ENCODE data around the gene CATSPERD. TPM values are rescaled to one million over a fixed set of nuclear protein-coding genes. Genes with fewer than 3 reads are reported as not detected.

CATSPERD gene
- total and polyA plus RNA-seq, 2 donors = not detected

- Histone ChIP-seq H3K36me3 (ENCODE audit: insufficient read depth) (peaks cover 7% of the 10 kb centered on the region), H3K4me1 (ENCODE audit: insufficient read depth) (no peaks in the 10 kb centered on the region), H3K27ac (ENCODE audit: low read depth) (no peak overlapping the region), H3K4me3 (ENCODE audit: low read depth, low read length) (no peak overlapping the region)
- 93% methylated on average over 44 of the region's 44 CpGs for WGBS
- DNase-seq (ENCODE audit: extremely low spot score) = no peak
These were observed 66.4 kb downstream of the CATSPERD start for GRCh38 chr19:5786593-5787408.

- H3K4me3 ChIP-seq (ENCODE audit: low read depth, low read length) = no peak overlapping the region
- peaks cover 7% of the 10 kb centered on the region for H3K36me3 ChIP-seq (ENCODE audit: insufficient read depth)
- H3K27ac ChIP-seq (ENCODE audit: low read depth) = no peak overlapping the region
- H3K4me1 ChIP-seq (ENCODE audit: insufficient read depth) = no peaks in the 10 kb centered on the region
- DNase-seq (ENCODE audit: extremely low spot score) = no peak
- 95% methylated on average over 39 of the region's 39 CpGs for WGBS
These were observed 67.2 kb downstream of the CATSPERD start for GRCh38 chr19:5787409-5788182.

GRCh38 chr19:5788422-5788821, 68.0 kb downstream of the CATSPERD start:
- H3K36me3 ChIP-seq (ENCODE audit: insufficient read depth) = peaks cover 7% of the 10 kb centered on the region
- no peaks in the 10 kb centered on the region for H3K4me1 ChIP-seq (ENCODE audit: insufficient read depth)
- no peak for DNase-seq (ENCODE audit: extremely low spot score)
- no peak overlapping the region for H3K27ac ChIP-seq (ENCODE audit: low read depth)
- no peak overlapping the region for H3K4me3 ChIP-seq (ENCODE audit: low read depth, low read length)
- 91% methylated on average over 5 of the region's 5 CpGs for WGBS

GRCh38 chr19:5789351-5789761, 68.9 kb downstream of the CATSPERD start:
- WGBS = 95% methylated on average over 39 of the region's 39 CpGs
- Histone ChIP-seq H3K27ac (ENCODE audit: low read depth) (no peak overlapping the region), H3K4me3 (ENCODE audit: low read depth, low read length) (no peak overlapping the region), H3K36me3 (ENCODE audit: insufficient read depth) (peaks cover 7% of the 10 kb centered on the region), H3K4me1 (ENCODE audit: insufficient read depth) (no peaks in the 10 kb centered on the region)
- DNase-seq (ENCODE audit: extremely low spot score) = no peak

GRCh38 chr19:5789886-5790558, 69.6 kb downstream of the CATSPERD start:
- peak overlapping the region; percentile 53 for H3K4me3 ChIP-seq (ENCODE audit: low read depth, low read length)
- H3K27ac ChIP-seq (ENCODE audit: low read depth) = no peak overlapping the region
- peaks cover 7% of the 10 kb centered on the region for H3K36me3 ChIP-seq (ENCODE audit: insufficient read depth)
- DNase-seq (ENCODE audit: extremely low spot score) = no peak
- H3K4me1 ChIP-seq (ENCODE audit: insufficient read depth) = no peaks in the 10 kb centered on the region
- WGBS = 75% methylated on average over 26 of the region's 26 CpGs

- WGBS = 10% methylated on average over 72 of the region's 72 CpGs
- H3K4me3 ChIP-seq (ENCODE audit: low read depth, low read length) = peak within 1 kb of the TSS; percentile 53
- peak within 1 kb of the TSS; percentile 96 for H3K27ac ChIP-seq (ENCODE audit: low read depth)
- H3K4me1 ChIP-seq (ENCODE audit: insufficient read depth) = no peaks in the 10 kb centered on the region
- DNase-seq (ENCODE audit: extremely low spot score) = peak; percentile 93
- peaks cover 7% of the 10 kb centered on the region for H3K36me3 ChIP-seq (ENCODE audit: insufficient read depth)
These were observed 70.4 kb downstream of the CATSPERD start, which contains the start of gene DUS3L for GRCh38 chr19:5790559-5791520. TSS of gene DUS3L (minus strand) at chr19:5791163. CDS start at chr19:5791141, 22 bp downstream.

- no peak for DNase-seq (ENCODE audit: extremely low spot score)
These were observed 71.8 kb downstream of the CATSPERD start for GRCh38 chr19:5792224-5792623.

GRCh38 chr19:5793188-5793587, 72.8 kb downstream of the CATSPERD start:
- no peak overlapping the region for H3K27ac ChIP-seq (ENCODE audit: low read depth)
- DNase-seq (ENCODE audit: extremely low spot score) = no peak
- H3K4me1 ChIP-seq (ENCODE audit: insufficient read depth) = no peaks in the 10 kb centered on the region
- peaks cover 3% of the 10 kb centered on the region for H3K36me3 ChIP-seq (ENCODE audit: insufficient read depth)
- no peak overlapping the region for H3K4me3 ChIP-seq (ENCODE audit: low read depth, low read length)
- 91% methylated on average over 3 of the region's 3 CpGs for WGBS

More at GRCh38 chr19:5792224-5792623, 71.8 kb downstream of the CATSPERD start:
- Histone ChIP-seq H3K4me3 (ENCODE audit: low read depth, low read length) (no peak overlapping the region), H3K27ac (ENCODE audit: low read depth) (no peak overlapping the region), H3K36me3 (ENCODE audit: insufficient read depth) (peaks cover 4% of the 10 kb centered on the region), H3K4me1 (ENCODE audit: insufficient read depth) (no peaks in the 10 kb centered on the region)
- 94% methylated on average over 18 of the region's 18 CpGs for WGBS

GRCh38 chr19:5795382-5795919, 75.0 kb downstream of the CATSPERD start:
- Histone ChIP-seq H3K4me3 (ENCODE audit: low read depth, low read length) (no peak overlapping the region), H3K4me1 (ENCODE audit: insufficient read depth) (no peaks in the 10 kb centered on the region), H3K27ac (ENCODE audit: low read depth) (no peak overlapping the region), H3K36me3 (ENCODE audit: insufficient read depth) (no peaks in the 10 kb centered on the region)
- 91% methylated on average over 7 of the region's 7 CpGs for WGBS
- DNase-seq (ENCODE audit: extremely low spot score) = no peak

GRCh38 chr19:5798244-5798643, 77.8 kb downstream of the CATSPERD start:
- Histone ChIP-seq H3K4me1 (ENCODE audit: insufficient read depth) (no peaks in the 10 kb centered on the region), H3K4me3 (ENCODE audit: low read depth, low read length) (no peak overlapping the region), H3K27ac (ENCODE audit: low read depth) (no peak overlapping the region), H3K36me3 (ENCODE audit: insufficient read depth) (no peaks in the 10 kb centered on the region)
- DNase-seq (ENCODE audit: extremely low spot score) = no peak
- WGBS = 90% methylated on average over 8 of the region's 8 CpGs

GRCh38 chr19:5799247-5800241, 79.1 kb downstream of the CATSPERD start:
- H3K4me1 ChIP-seq (ENCODE audit: insufficient read depth) = no peaks in the 10 kb centered on the region
- no peak overlapping the region for H3K4me3 ChIP-seq (ENCODE audit: low read depth, low read length)
- WGBS = 53% methylated on average over 37 of the region's 37 CpGs
- DNase-seq (ENCODE audit: extremely low spot score) = no peak
- H3K27ac ChIP-seq (ENCODE audit: low read depth) = no peak overlapping the region
- H3K36me3 ChIP-seq (ENCODE audit: insufficient read depth) = no peaks in the 10 kb centered on the region
